ENCODE data around the gene CDH4.

- TF ChIP-seq POLR2AphosphoS5 (IDR thresholded peaks at IDR 0.05; ENCODE audit: low read depth, low read length): no peak
- TF ChIP-seq MAX (IDR thresholded peaks at IDR 0.05): no peak
- no peak for TF ChIP-seq E2F6 (IDR thresholded peaks at IDR 0.05)
- no peak for TF ChIP-seq RAD21 (IDR thresholded peaks at IDR 0.05 in 1 of 2, conservative IDR thresholded peaks at IDR 0.05 in 1 of 2; ENCODE audit: low read depth in 2 of 2, low read length in 2 of 2)
These were observed 441.1 kb downstream of the CDH4 start for GRCh38 chr20:61693055-61693600.

Data from H1 (cell line).